GM12878 (cell line): ENCODE data around the gene CTSE. TPM values are rescaled to one million over a fixed set of nuclear protein-coding genes. Genes with fewer than 3 reads are reported as not detected.

Source experiments
- ATAC-seq: fragments of 200-7000 bp; cut with Tn5 transposase; 3 replicates; pipeline ENCODE4 v1.9.1; 2020; ENCODE audit warnings: mild to moderate bottlenecking, moderate library complexity
- BruUV-seq: library from RNA; stranded (reverse); fragments of 400-500 nt; replicated peaks from 2 replicates; lab custom pipeline; 2021; lab: Mats Ljungman, UMichigan
- CTCF ChIA-PET: fragments of 300-600 bp; sonication (Branson Sonifier 250); formaldehyde crosslinking; extraction: SDS; loops from one replicate; lab custom pipeline; 2021; ENCODE audit warnings: inconsistent platforms; lab: Yijun Ruan, JAX
- POLR2A ChIA-PET: fragments of 350-600 bp; formaldehyde crosslinking; extraction: SDS; loops from one replicate; lab custom pipeline; 2021; ENCODE audit warnings: inconsistent platforms; lab: Charles Lee
- RAD21 ChIA-PET: fragments of 300-600 bp; sonication (Branson Sonifier 250); formaldehyde crosslinking; loops from one replicate; lab custom pipeline; 2023; ENCODE audit warnings: antibody characterized with exemption; ENCODE audit not compliant: unreplicated experiment; lab: Charles Lee
- SMC1A ChIA-PET: fragments of 300-600 bp; sonication (Branson Sonifier 250); formaldehyde crosslinking; loops from one replicate; lab custom pipeline; 2023; ENCODE audit not compliant: unreplicated experiment, uncharacterized antibody; lab: Charles Lee
- DNase-seq: peaks from one replicate; pipeline ENCODE4 v3.0.0-alpha.2; 2011; ENCODE audit warnings: low read depth, low spot score
- FAIRE-seq: peaks from 3 replicates; lab custom pipeline; 2011; peaks lifted over from hg19 to GRCh38; lab: Jason Lieb, UNC
- H2AFZ ChIP-seq: 2 replicates; pipeline ENCODE4 v1.6.0; 2011; ENCODE audit warnings: low read depth, low read length, control low read depth; ENCODE audit not compliant: control insufficient read depth
- H3K27ac ChIP-seq: 2 replicates; pipeline ENCODE4 v1.5.1; 2011; ENCODE audit warnings: control low read depth; ENCODE audit not compliant: control insufficient read depth, insufficient read depth
- H3K27me3 ChIP-seq, 2 experiments: replicated peaks in 1 of 2; 2 replicates each; pipeline versions ENCODE4 v1.6.0 to v1.6.1; 2011; ENCODE audit warnings: low read length in 1 of 2; ENCODE audit not compliant: control insufficient read depth in 2 of 2, insufficient read depth in 2 of 2
- H3K36me3 ChIP-seq, 2 experiments: 2 replicates each; pipeline ENCODE4 v1.5.1; 2011; ENCODE audit warnings: low read length in 1 of 2; ENCODE audit not compliant: control insufficient read depth in 2 of 2, insufficient read depth in 2 of 2
- H3K4me1 ChIP-seq: 2 replicates; pipeline ENCODE4 v1.6.1; 2011; ENCODE audit warnings: mild to moderate bottlenecking, low read length, moderate library complexity, mixed read lengths; ENCODE audit not compliant: control insufficient read depth, insufficient read depth
- H3K4me2 ChIP-seq: 2 replicates; pipeline ENCODE4 v1.6.0; 2011; ENCODE audit warnings: control low read depth; ENCODE audit not compliant: control insufficient read depth, insufficient read depth
- H3K4me3 ChIP-seq: fragments of 200-600 bp; sonication (generic); 2 replicates; pipeline ENCODE4 v1.5.1; 2016
- H3K79me2 ChIP-seq: 2 replicates; pipeline ENCODE4 v1.6.0; 2011; ENCODE audit warnings: low read length; ENCODE audit not compliant: control insufficient read depth, insufficient read depth
- H3K9ac ChIP-seq: 2 replicates; pipeline ENCODE4 v1.8.0; 2011; ENCODE audit warnings: low read length, control low read depth, mixed read lengths; ENCODE audit not compliant: control insufficient read depth, insufficient read depth
- H3K9me3 ChIP-seq: replicated peaks from 3 replicates; pipeline ENCODE4 v1.5.1; 2011; ENCODE audit warnings: mild to moderate bottlenecking, low read length; ENCODE audit not compliant: control insufficient read depth, insufficient read depth
- H4K20me1 ChIP-seq: 2 replicates; pipeline ENCODE4 v1.6.0; 2011; ENCODE audit not compliant: control insufficient read depth, insufficient read depth
- FOXM1 ChIP-seq: IDR thresholded peaks from 2 replicates; pipeline ENCODE4 v1.6.1; 2012; ENCODE audit warnings: low read depth, mild to moderate bottlenecking, inconsistent platforms, low read length, moderate library complexity
- HCFC1 ChIP-seq: fragments of 150-350 bp; IDR thresholded peaks from 2 replicates; pipeline ENCODE4 v1.6.1; 2014; ENCODE audit warnings: low read length
- MYB ChIP-seq: fragments of 150-350 bp; IDR thresholded peaks from 2 replicates; pipeline ENCODE4 v1.6.1; 2014; ENCODE audit warnings: mild to moderate bottlenecking, low read depth, low read length, borderline replicate concordance
- NFYA ChIP-seq: IDR thresholded peaks from 2 replicates; pipeline ENCODE4 v1.6.1; 2011; ENCODE audit warnings: low read depth, mild to moderate bottlenecking, low read length, improper control_type of control experiment, borderline replicate concordance
- POU2F2 ChIP-seq: IDR thresholded peaks from 3 replicates; pipeline ENCODE4 v1.6.1; 2011; ENCODE audit warnings: low read depth, mild to moderate bottlenecking, low read length, borderline replicate concordance
- SMAD1 ChIP-seq: fragments of 450-650 bp; IDR thresholded peaks from 2 replicates; pipeline ENCODE4 v1.6.1; 2018; ENCODE audit warnings: mild to moderate bottlenecking, low read depth; ENCODE audit not compliant: partially characterized antibody
- SREBF1 ChIP-seq: IDR thresholded peaks from 2 replicates; pipeline ENCODE4 v1.6.1; 2012; ENCODE audit warnings: mild to moderate bottlenecking, low read length
- SRF ChIP-seq, 2 experiments: IDR thresholded peaks; 2 replicates each; pipeline ENCODE4 v1.6.1; 2011; ENCODE audit warnings: low read depth in 2 of 2, low read length in 2 of 2, mild to moderate bottlenecking in 1 of 2, moderate library complexity in 1 of 2
- TARDBP ChIP-seq: IDR thresholded peaks from 2 replicates; pipeline ENCODE4 v1.6.1; 2016; ENCODE audit warnings: borderline replicate concordance
- TBL1XR1 ChIP-seq: IDR thresholded peaks from 2 replicates; pipeline ENCODE4 v1.6.1; 2012; ENCODE audit warnings: low read depth, low read length, improper control_type of control experiment
- TCF3 ChIP-seq: IDR thresholded peaks from 2 replicates; pipeline ENCODE4 v1.6.1; 2012; ENCODE audit warnings: low read depth, mild to moderate bottlenecking, low read length, borderline replicate concordance; ENCODE audit not compliant: insufficient read depth
- WRNIP1 ChIP-seq: IDR thresholded peaks from 2 replicates; pipeline ENCODE4 v1.6.1; 2011; ENCODE audit warnings: low read depth, low read length, improper control_type of control experiment, borderline replicate concordance
- ZNF622 ChIP-seq: fragments of 450-650 bp; IDR thresholded peaks from 2 replicates; pipeline ENCODE4 v1.6.1; 2017; ENCODE audit warnings: mild to moderate bottlenecking, inconsistent platforms
- WGBS: methylation state at CpG from one replicate; pipeline ENCODE4 v1.1.6; 2016; ENCODE audit warnings: low lambda C conversion rate; ENCODE audit not compliant: insufficient replicate concordance, insufficient coverage; ENCODE audit errors: missing lambda C conversion rate; 5-methylcytosine and 5-hydroxymethylcytosine counted together
- in situ Hi-C: fragments of 300-500 bp; cut with MboI; formaldehyde crosslinking; loops from 9 replicates; pipeline ENCODE4 v1.14.3; 2018; ENCODE audit warnings: mixed read lengths
- intact Hi-C: fragments of 100-400 bp; cut with micrococcal nuclease; formaldehyde crosslinking; loops from one replicate; pipeline ENCODE4 v1.14.2; 2022; ENCODE audit not compliant: unreplicated experiment
- polyA plus RNA-seq, 11 experiments: library from polyadenylated mRNA; depleted of rRNA in 4 of 11; unstranded in 6 of 11; stranded (reverse) in 5 of 11; fragments of >200 nt; fragmentation: Nextera tagmentation in 4 of 11; fragmentation: Illumina TruSeq in 1 of 11; extraction: Ambion mirVana in 4 of 11; extraction: Trizol in 1 of 11; gene quantifications; 1 replicate in 1 of 11; 2 replicates in 10 of 11; pipeline versions ENCODE4 v1.2.1 to v1.2.3, GENCODE V29; 2011 to 2016; ENCODE audit warnings: inconsistent platforms in 2 of 11, missing spikeins in 2 of 11, low read depth in 1 of 11
- total RNA-seq, 4 experiments: library from RNA; depleted of rRNA in 3 of 4; stranded (reverse); fragments of >200 nt in 3 of 4; fragmentation: Illumina TruSeq in 1 of 4; extraction: Trizol in 1 of 4; gene quantifications; 2 replicates each; pipeline versions ENCODE4 v1.2.1 to v1.2.3, GENCODE V29; 2013 to 2021
- TF ChIP-seq, protein P1 (sequence below): fragments of 450-650 bp; IDR thresholded peaks from 2 replicates; pipeline ENCODE4 v1.6.1; 2017; ENCODE audit warnings: low read depth, mild to moderate bottlenecking, moderate library complexity
- TF ChIP-seq, protein P2 (sequence below): fragments of 450-650 bp; conservative IDR thresholded peaks from 2 replicates; pipeline ENCODE4 v1.6.1; 2017; ENCODE audit warnings: mild to moderate bottlenecking, moderate library complexity
- TF ChIP-seq, protein P3 (sequence below): fragments of 450-650 bp; IDR thresholded peaks from 2 replicates; pipeline ENCODE4 v1.6.1; 2016; ENCODE audit warnings: mild to moderate bottlenecking
- TF ChIP-seq, protein P4 (sequence below): fragments of 450-650 bp; IDR thresholded peaks from 2 replicates; pipeline ENCODE4 v1.6.1; 2018; ENCODE audit warnings: borderline replicate concordance, mild to moderate bottlenecking; ENCODE audit not compliant: partially characterized antibody

CTSE gene
- total and polyA plus RNA-seq, 10 of the 15 experiments (the other 5 are each of a cell fraction or from before 2014, with no cell fraction given) = 0.26 TPM; not detected in 9

DNA sequence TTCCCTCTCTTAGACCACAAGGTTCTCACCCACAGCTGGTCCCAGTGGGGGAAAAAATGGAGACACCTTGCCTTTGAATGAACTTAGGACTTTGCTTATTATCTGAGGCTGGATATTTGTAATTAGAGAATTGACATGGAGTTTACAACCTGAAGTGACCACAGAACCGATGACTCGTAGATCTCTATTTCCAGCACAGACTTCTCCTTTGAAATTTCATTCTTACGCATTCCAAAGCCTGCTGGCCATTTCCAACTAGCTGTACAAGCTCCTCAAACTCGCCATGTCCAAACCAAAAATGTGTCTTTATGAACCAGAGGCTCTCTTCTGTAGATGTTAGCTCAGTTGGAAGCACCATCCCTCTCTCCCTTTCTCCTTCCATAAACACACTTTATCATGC is 32.5 kb downstream of the CTSE start:
- FAIRE-seq = no peak
- POLR2A ChIA-PET = interaction anchor here (0.7 kb wide), 1 partner anchor 77 kb away, joined by 6 read pairs; no protein-coding TSS in a partner anchor
- in situ Hi-C loops = no loop called here

More for the DNA sequence above, 32.5 kb downstream of the CTSE start:
- DNase-seq = no peak
- no peak for ATAC-seq
- Histone ChIP-seq H3K4me2 (no peak overlapping the region), H3K79me2 (no peaks in the 10 kb centered on the region), H3K27me3 (peaks cover 4 to 6% of the 10 kb centered on the region in 2 experiments), H3K4me3 (no peak overlapping the region), H3K4me1 (no peaks in the 10 kb centered on the region), H4K20me1 (no peaks in the 10 kb centered on the region), H3K9ac (no peak overlapping the region), H3K27ac (no peak overlapping the region), H3K9me3 (no peaks in the 10 kb centered on the region; the same call in 2 of the 3 replicates), H2AFZ (no peak overlapping the region), H3K36me3 (no peaks in the 10 kb centered on the region)
- intact Hi-C loops = no loop called here
- ChIA-PET RAD21 (no interaction called here), SMC1A (interaction anchor here (0.8 to 2.3 kb wide), 5 partner anchors 14 to 116 kb away, joined by 4 to 8 read pairs (median 5); no protein-coding TSS in a partner anchor), CTCF (interaction anchor here (1.1 to 2.9 kb wide), 4 partner anchors 9 to 111 kb away, joined by 3 to 11 read pairs (median 8); no protein-coding TSS in a partner anchor)
- BruUV-seq = no TSS peak
- TF ChIP-seq POU2F2 (no peak), SMAD1 (no peak), SRF (IDR thresholded peaks at IDR 0.05; ENCODE audit: low read depth in 2 of 2, low read length in 2 of 2) (no peak), FOXM1 (no peak), ZNF622 (no peak), MYB (no peak), TARDBP (no peak), TCF3 (no peak), WRNIP1 (no peak), SREBF1 (no peak), TBL1XR1 (no peak), NFYA (no peak), HCFC1 (no peak)
- TF ChIP-seq, protein P1, sequence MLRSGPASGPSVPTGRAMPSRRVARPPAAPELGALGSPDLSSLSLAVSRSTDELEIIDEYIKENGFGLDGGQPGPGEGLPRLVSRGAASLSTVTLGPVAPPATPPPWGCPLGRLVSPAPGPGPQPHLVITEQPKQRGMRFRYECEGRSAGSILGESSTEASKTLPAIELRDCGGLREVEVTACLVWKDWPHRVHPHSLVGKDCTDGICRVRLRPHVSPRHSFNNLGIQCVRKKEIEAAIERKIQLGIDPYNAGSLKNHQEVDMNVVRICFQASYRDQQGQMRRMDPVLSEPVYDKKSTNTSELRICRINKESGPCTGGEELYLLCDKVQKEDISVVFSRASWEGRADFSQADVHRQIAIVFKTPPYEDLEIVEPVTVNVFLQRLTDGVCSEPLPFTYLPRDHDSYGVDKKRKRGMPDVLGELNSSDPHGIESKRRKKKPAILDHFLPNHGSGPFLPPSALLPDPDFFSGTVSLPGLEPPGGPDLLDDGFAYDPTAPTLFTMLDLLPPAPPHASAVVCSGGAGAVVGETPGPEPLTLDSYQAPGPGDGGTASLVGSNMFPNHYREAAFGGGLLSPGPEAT = no peak
- TF ChIP-seq, protein P2, sequence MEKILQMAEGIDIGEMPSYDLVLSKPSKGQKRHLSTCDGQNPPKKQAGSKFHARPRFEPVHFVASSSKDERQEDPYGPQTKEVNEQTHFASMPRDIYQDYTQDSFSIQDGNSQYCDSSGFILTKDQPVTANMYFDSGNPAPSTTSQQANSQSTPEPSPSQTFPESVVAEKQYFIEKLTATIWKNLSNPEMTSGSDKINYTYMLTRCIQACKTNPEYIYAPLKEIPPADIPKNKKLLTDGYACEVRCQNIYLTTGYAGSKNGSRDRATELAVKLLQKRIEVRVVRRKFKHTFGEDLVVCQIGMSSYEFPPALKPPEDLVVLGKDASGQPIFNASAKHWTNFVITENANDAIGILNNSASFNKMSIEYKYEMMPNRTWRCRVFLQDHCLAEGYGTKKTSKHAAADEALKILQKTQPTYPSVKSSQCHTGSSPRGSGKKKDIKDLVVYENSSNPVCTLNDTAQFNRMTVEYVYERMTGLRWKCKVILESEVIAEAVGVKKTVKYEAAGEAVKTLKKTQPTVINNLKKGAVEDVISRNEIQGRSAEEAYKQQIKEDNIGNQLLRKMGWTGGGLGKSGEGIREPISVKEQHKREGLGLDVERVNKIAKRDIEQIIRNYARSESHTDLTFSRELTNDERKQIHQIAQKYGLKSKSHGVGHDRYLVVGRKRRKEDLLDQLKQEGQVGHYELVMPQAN = no peak
- TF ChIP-seq, protein P3, sequence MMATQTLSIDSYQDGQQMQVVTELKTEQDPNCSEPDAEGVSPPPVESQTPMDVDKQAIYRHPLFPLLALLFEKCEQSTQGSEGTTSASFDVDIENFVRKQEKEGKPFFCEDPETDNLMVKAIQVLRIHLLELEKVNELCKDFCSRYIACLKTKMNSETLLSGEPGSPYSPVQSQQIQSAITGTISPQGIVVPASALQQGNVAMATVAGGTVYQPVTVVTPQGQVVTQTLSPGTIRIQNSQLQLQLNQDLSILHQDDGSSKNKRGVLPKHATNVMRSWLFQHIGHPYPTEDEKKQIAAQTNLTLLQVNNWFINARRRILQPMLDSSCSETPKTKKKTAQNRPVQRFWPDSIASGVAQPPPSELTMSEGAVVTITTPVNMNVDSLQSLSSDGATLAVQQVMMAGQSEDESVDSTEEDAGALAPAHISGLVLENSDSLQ = no peak
- TF ChIP-seq, protein P4, sequence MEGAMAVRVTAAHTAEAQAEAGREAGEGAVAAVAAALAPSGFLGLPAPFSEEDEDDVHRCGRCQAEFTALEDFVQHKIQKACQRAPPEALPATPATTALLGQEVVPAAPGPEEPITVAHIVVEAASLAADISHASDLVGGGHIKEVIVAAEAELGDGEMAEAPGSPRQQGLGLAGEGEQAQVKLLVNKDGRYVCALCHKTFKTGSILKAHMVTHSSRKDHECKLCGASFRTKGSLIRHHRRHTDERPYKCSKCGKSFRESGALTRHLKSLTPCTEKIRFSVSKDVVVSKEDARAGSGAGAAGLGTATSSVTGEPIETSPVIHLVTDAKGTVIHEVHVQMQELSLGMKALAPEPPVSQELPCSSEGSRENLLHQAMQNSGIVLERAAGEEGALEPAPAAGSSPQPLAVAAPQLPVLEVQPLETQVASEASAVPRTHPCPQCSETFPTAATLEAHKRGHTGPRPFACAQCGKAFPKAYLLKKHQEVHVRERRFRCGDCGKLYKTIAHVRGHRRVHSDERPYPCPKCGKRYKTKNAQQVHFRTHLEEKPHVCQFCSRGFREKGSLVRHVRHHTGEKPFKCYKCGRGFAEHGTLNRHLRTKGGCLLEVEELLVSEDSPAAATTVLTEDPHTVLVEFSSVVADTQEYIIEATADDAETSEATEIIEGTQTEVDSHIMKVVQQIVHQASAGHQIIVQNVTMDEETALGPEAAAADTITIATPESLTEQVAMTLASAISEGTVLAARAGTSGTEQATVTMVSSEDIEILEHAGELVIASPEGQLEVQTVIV = no peak
- 1% methylated on average over 4 of the region's 4 CpGs for WGBS
